Fibroblast of skin of left quadriceps (primary cell): ENCODE data around the gene NCAPD3.
A peak's percentile ranks its signal among the peaks of the same experiment; 100 is the strongest.
"Not testable (repeated sequence)": the region's sequence is repeated elsewhere in the genome, so short reads cannot be mapped to it uniquely, and the experiment has no call there.

Experiments
- DNase-seq, 2 experiments: peaks; one replicate each; pipeline ENCODE4 v3.0.0-alpha.2; 2013; ENCODE audit warnings: low read depth in 2 of 2

The NCAPD3 gene

GRCh38 chr11:134132808-134133207 lies 91.0 kb downstream of the NCAPD3 start:
- DNase-seq: no peak

DNA sequence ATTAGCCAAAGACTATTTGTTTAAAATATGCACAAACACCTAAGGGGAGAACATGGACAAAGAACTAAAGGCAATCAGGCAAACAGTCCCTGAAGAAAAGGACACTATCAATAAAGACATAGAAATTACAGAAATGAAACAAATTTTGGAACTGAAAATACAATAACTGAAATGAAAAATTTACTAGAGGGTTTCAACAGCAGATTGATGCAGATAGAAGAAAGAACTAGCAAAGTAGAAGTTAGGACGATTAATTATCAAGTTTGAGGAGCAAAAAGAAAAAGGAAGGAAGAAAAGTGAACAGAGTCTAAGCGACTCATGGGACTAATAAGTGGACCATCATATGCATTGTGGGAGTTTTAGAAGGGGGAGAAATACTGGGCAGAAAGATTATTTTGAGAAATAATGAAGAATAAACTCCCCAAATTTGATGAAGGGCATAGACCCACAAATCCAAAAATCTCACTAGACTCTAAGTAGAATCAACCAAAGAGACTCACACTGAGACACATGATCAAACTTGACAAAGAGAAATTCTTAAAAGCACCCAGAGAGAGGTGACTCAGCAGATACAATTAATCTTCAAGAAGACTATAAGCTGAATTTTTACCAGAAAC lies 92.0 kb downstream of the NCAPD3 start:
- DNase-seq: no peak

- DNase-seq: peak; percentile 41 to 44
Observed at GRCh38 chr11:134126217-134126822, 97.4 kb downstream of the NCAPD3 start.

DNA sequence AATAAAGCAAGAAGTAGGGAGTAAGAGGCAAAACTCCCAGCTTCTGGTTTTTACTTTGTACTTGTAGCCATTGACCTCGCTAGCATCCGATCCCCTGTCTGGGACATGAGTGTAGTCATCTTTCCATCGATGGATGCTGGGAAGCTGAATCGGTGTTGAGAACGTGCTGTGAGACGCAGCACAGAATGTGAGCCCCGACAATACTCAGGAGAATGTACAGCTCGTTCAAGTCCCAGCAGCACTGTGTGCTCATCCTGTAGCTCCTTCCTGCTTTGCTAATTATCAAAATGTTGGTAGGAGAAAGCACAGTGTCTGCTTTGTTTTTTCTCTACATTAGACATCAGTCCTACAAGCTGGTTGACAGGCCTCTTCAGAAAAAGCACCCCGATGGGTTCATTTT lies 98.3 kb downstream of the NCAPD3 start:
- DNase-seq: no peak

- no peak for DNase-seq
Observed at GRCh38 chr11:134124660-134125451, 98.9 kb downstream of the NCAPD3 start.

DNA sequence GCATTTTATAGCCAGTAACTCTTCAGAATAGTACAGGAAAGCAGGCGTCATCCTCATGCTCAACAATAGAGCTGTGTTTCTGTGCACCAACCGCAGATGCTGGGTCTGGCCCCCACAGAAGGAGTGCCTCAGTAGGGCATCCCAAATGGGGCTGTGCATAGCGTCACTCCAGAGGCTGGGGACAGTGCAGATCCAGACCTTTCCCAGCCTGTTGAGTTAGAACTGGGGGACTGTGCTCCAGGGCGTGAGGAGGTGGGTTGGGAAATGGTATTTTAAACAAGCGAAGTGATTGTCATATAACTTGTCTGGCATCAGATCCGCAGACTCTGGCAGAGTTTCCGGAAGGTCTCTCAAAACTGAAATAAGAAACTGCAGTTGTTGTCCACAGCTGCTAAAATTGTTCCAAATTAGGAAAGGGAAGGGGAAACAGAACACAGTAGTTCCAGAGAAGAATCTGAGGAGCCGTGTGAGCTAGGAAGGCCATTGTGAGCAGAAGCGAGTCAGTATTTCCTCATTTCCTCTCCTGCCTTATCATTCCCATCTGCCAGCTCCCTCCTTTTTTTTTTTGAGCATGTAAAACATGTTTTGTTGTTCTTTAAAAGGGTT lies 102.7 kb downstream of the NCAPD3 start:
- peak; percentile 21 to 28 for DNase-seq

DNA sequence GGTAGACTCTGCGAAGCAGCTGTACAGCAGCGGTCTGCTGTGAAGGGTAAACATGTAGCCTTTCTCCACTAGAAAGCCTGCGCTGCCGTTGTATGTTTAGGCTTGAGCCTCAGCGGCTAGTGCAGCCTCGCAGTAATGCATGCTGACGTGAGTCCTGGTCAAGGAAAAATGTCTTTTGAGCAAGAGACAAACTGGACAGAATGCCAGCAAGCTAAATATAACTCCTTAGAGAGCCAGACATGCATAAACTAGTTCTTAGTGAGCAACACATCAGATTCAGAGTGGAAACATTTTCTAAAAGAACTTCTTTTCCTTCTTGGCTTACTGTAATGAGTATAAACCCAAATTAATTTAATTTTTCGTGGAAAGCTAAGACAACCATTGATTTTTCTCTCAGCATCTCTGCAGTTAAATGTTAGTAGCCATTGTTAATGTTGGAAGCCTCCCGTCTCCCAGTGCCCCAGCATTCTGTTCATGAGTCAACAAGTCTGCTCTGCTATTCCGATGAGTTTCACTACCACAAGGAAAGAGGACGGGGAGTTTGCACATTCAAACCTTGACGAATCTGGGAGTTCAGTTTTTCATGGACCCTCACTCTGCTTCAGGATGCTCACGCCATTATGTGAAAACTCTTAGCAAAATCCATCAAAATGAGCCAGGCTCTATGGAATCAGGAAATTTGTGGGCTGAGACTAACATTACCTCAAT lies 103.5 kb downstream of the NCAPD3 start:
- peak; percentile 40 to 43 for DNase-seq

- DNase-seq: no peak
Observed at GRCh38 chr11:134119094-134119493, 104.7 kb downstream of the NCAPD3 start.

GRCh38 chr11:134118006-134118405 lies 105.8 kb downstream of the NCAPD3 start:
- DNase-seq: no peak

- DNase-seq: no peak
Observed at GRCh38 chr11:134116210-134116609, 107.6 kb downstream of the NCAPD3 start.

- DNase-seq: not testable (repeated sequence)
Observed at GRCh38 chr11:134113787-134114186, 110.0 kb downstream of the NCAPD3 start.

- no peak for DNase-seq
Observed at GRCh38 chr11:134110252-134110815, 113.4 kb downstream of the NCAPD3 start.
